ENCODE results near the gene PLEKHA5.

GRCh38 chr12:19298836-19299605 is 169.5 kb downstream of the PLEKHA5 start:
- no peak for TF ChIP-seq REST (IDR thresholded peaks at IDR 0.05; ENCODE audit: unreplicated experiment)
- no peak for TF ChIP-seq EZH2 (IDR thresholded peaks at IDR 0.05; ENCODE audit: low read depth, unreplicated experiment)
- no peak for TF ChIP-seq CTCF (conservative IDR thresholded peaks at IDR 0.05; ENCODE audit: low read depth in 2 of 2)
- no peak for TF ChIP-seq POLR2AphosphoS5 (IDR thresholded peaks at IDR 0.05; ENCODE audit: low read depth)
- TF ChIP-seq JUNB (IDR thresholded peaks at IDR 0.05; ENCODE audit: unreplicated experiment) = no peak
- TF ChIP-seq NANOG (IDR thresholded peaks at IDR 0.05; ENCODE audit: borderline replicate concordance) = no peak
- TF ChIP-seq ZNF114 (CRISPR knock-in tag; IDR thresholded peaks at IDR 0.05) = no peak
- TF ChIP-seq STAT1 (IDR thresholded peaks at IDR 0.05; ENCODE audit: unreplicated experiment) = no peak
- TF ChIP-seq EZH2phosphoT487 (IDR thresholded peaks at IDR 0.05; ENCODE audit: unreplicated experiment) = no peak
- no peak for TF ChIP-seq ETS1 (IDR thresholded peaks at IDR 0.05)

All from GM23338 (cell line).